ENCODE results near the gene ODF2L. TPM values are rescaled to one million over a fixed set of nuclear protein-coding genes. Genes with fewer than 3 reads are reported as not detected.
A peak's percentile ranks its signal among the peaks of the same experiment; 100 is the strongest.
"Not testable (repeated sequence)": the region's sequence is repeated elsewhere in the genome, so short reads cannot be mapped to it uniquely, and the experiment has no call there.

The ODF2L gene
- total and polyA plus RNA-seq, 4 donors = 46.7 to 74.9 (median 53.4) TPM

GRCh38 chr1:86370601-86371022 is 25.5 kb downstream of the ODF2L start:
- Histone ChIP-seq H3K36me3 (ENCODE audit: control insufficient read depth, insufficient read depth, low read length) (peaks cover 3% of the 10 kb centered on the region), H3K27ac (ENCODE audit: low read depth, low read length) (no peak overlapping the region), H3K27me3 (ENCODE audit: control insufficient read depth, insufficient read depth, low read length) (no peaks in the 10 kb centered on the region), H3K9me3 (ENCODE audit: control insufficient read depth, insufficient read depth, low read length) (no peaks in the 10 kb centered on the region), H3K4me3 (ENCODE audit: low read depth, low read length) (no peak overlapping the region), H3K4me1 (ENCODE audit: control insufficient read depth, insufficient read depth, low read length) (no peaks in the 10 kb centered on the region)
- DNase-seq (ENCODE audit: low read depth in 4 of 6, low spot score in 6 of 6) = no peak

GRCh38 chr1:86365896-86366295 is 30.2 kb downstream of the ODF2L start:
- Histone ChIP-seq H3K4me3 (ENCODE audit: low read depth, low read length) (no peak overlapping the region), H3K4me1 (ENCODE audit: control insufficient read depth, insufficient read depth, low read length) (no peaks in the 10 kb centered on the region), H3K27me3 (ENCODE audit: control insufficient read depth, insufficient read depth, low read length) (no peaks in the 10 kb centered on the region), H3K27ac (ENCODE audit: low read depth, low read length) (no peak overlapping the region), H3K9me3 (ENCODE audit: control insufficient read depth, insufficient read depth, low read length) (no peaks in the 10 kb centered on the region), H3K36me3 (ENCODE audit: control insufficient read depth, insufficient read depth, low read length) (no peaks in the 10 kb centered on the region)
- DNase-seq (ENCODE audit: low read depth in 4 of 6, low spot score in 6 of 6) = no peak
- no CpG with 5 or more reads among the region's 6 CpGs for WGBS (ENCODE audit: insufficient coverage)

GRCh38 chr1:86362807-86363206 is 33.3 kb downstream of the ODF2L start:
- WGBS (ENCODE audit: insufficient coverage) = 93% methylated on average over 1 of the region's 4 CpGs
- H3K9me3 ChIP-seq (ENCODE audit: control insufficient read depth, insufficient read depth, low read length) = no peaks in the 10 kb centered on the region
- DNase-seq (ENCODE audit: low read depth in 4 of 6, low spot score in 6 of 6) = no peak
- no peak overlapping the region for H3K27ac ChIP-seq (ENCODE audit: low read depth, low read length)
- H3K27me3 ChIP-seq (ENCODE audit: control insufficient read depth, insufficient read depth, low read length) = no peaks in the 10 kb centered on the region
- H3K36me3 ChIP-seq (ENCODE audit: control insufficient read depth, insufficient read depth, low read length) = no peaks in the 10 kb centered on the region
- H3K4me1 ChIP-seq (ENCODE audit: control insufficient read depth, insufficient read depth, low read length) = no peaks in the 10 kb centered on the region
- H3K4me3 ChIP-seq (ENCODE audit: low read depth, low read length) = no peak overlapping the region

GRCh38 chr1:86357796-86358195 is 38.3 kb downstream of the ODF2L start:
- no peaks in the 10 kb centered on the region for H3K27me3 ChIP-seq (ENCODE audit: control insufficient read depth, insufficient read depth, low read length)
- no peak for DNase-seq (ENCODE audit: low read depth in 4 of 6, low spot score in 6 of 6)
- no peaks in the 10 kb centered on the region for H3K9me3 ChIP-seq (ENCODE audit: control insufficient read depth, insufficient read depth, low read length)
- no peaks in the 10 kb centered on the region for H3K36me3 ChIP-seq (ENCODE audit: control insufficient read depth, insufficient read depth, low read length)
- 80% methylated on average over 1 of the region's 5 CpGs for WGBS (ENCODE audit: insufficient coverage)
- no peak overlapping the region for H3K4me3 ChIP-seq (ENCODE audit: low read depth, low read length)
- no peaks in the 10 kb centered on the region for H3K4me1 ChIP-seq (ENCODE audit: control insufficient read depth, insufficient read depth, low read length)
- no peak overlapping the region for H3K27ac ChIP-seq (ENCODE audit: low read depth, low read length)

GRCh38 chr1:86356247-86356646 is 39.9 kb downstream of the ODF2L start:
- H3K4me3 ChIP-seq (ENCODE audit: low read depth, low read length) = no peak overlapping the region
- no peaks in the 10 kb centered on the region for H3K27me3 ChIP-seq (ENCODE audit: control insufficient read depth, insufficient read depth, low read length)
- 85% methylated on average over 7 of the region's 10 CpGs for WGBS (ENCODE audit: insufficient coverage)
- peak in 2 of 6 donors; percentile 16 to 57 for DNase-seq (ENCODE audit: low read depth in 4 of 6, low spot score in 6 of 6)
- H3K9me3 ChIP-seq (ENCODE audit: control insufficient read depth, insufficient read depth, low read length) = no peaks in the 10 kb centered on the region
- no peaks in the 10 kb centered on the region for H3K36me3 ChIP-seq (ENCODE audit: control insufficient read depth, insufficient read depth, low read length)
- no peak overlapping the region for H3K27ac ChIP-seq (ENCODE audit: low read depth, low read length)
- no peaks in the 10 kb centered on the region for H3K4me1 ChIP-seq (ENCODE audit: control insufficient read depth, insufficient read depth, low read length)

- peak in 1 of 6 donors; percentile 32 for DNase-seq (ENCODE audit: low read depth in 4 of 6, low spot score in 6 of 6)
- no CpG with 5 or more reads among the region's 1 CpG for WGBS (ENCODE audit: insufficient coverage)
- no peaks in the 10 kb centered on the region for H3K4me1 ChIP-seq (ENCODE audit: control insufficient read depth, insufficient read depth, low read length)
Observed at GRCh38 chr1:86352086-86352485, 44.0 kb downstream of the ODF2L start.

GRCh38 chr1:86350230-86350629 is 45.9 kb downstream of the ODF2L start:
- DNase-seq (ENCODE audit: low read depth in 4 of 6, low spot score in 6 of 6); H3K4me1 ChIP-seq (ENCODE audit: control insufficient read depth, insufficient read depth, low read length); H3K4me3 ChIP-seq (ENCODE audit: low read depth, low read length); H3K27me3 ChIP-seq (ENCODE audit: control insufficient read depth, insufficient read depth, low read length); H3K36me3 ChIP-seq (ENCODE audit: control insufficient read depth, insufficient read depth, low read length); H3K9me3 ChIP-seq (ENCODE audit: control insufficient read depth, insufficient read depth, low read length); H3K27ac ChIP-seq (ENCODE audit: low read depth, low read length): not testable (repeated sequence)
- no CpG with 5 or more reads among the region's 3 CpGs for WGBS (ENCODE audit: insufficient coverage)

More at GRCh38 chr1:86352086-86352485, 44.0 kb downstream of the ODF2L start:
- H3K27me3 ChIP-seq (ENCODE audit: control insufficient read depth, insufficient read depth, low read length) = no peaks in the 10 kb centered on the region
- H3K27ac ChIP-seq (ENCODE audit: low read depth, low read length) = no peak overlapping the region
- no peak overlapping the region for H3K4me3 ChIP-seq (ENCODE audit: low read depth, low read length)
- no peaks in the 10 kb centered on the region for H3K36me3 ChIP-seq (ENCODE audit: control insufficient read depth, insufficient read depth, low read length)
- no peaks in the 10 kb centered on the region for H3K9me3 ChIP-seq (ENCODE audit: control insufficient read depth, insufficient read depth, low read length)

GRCh38 chr1:86346388-86346787 is 49.7 kb downstream of the ODF2L start:
- no peak for DNase-seq (ENCODE audit: low read depth in 4 of 6, low spot score in 6 of 6)
- Histone ChIP-seq H3K27ac (ENCODE audit: low read depth, low read length) (no peak overlapping the region), H3K36me3 (ENCODE audit: control insufficient read depth, insufficient read depth, low read length) (no peaks in the 10 kb centered on the region), H3K9me3 (ENCODE audit: control insufficient read depth, insufficient read depth, low read length) (no peaks in the 10 kb centered on the region), H3K4me1 (ENCODE audit: control insufficient read depth, insufficient read depth, low read length) (no peaks in the 10 kb centered on the region), H3K27me3 (ENCODE audit: control insufficient read depth, insufficient read depth, low read length) (no peaks in the 10 kb centered on the region), H3K4me3 (ENCODE audit: low read depth, low read length) (no peak overlapping the region)
- 100% methylated on average over 1 of the region's 1 CpG for WGBS (ENCODE audit: insufficient coverage)

GRCh38 chr1:86345042-86345441 is 51.1 kb downstream of the ODF2L start:
- DNase-seq (ENCODE audit: low read depth in 4 of 6, low spot score in 6 of 6) = no peak
- Histone ChIP-seq H3K27me3 (ENCODE audit: control insufficient read depth, insufficient read depth, low read length) (no peaks in the 10 kb centered on the region), H3K9me3 (ENCODE audit: control insufficient read depth, insufficient read depth, low read length) (no peaks in the 10 kb centered on the region), H3K4me1 (ENCODE audit: control insufficient read depth, insufficient read depth, low read length) (no peaks in the 10 kb centered on the region), H3K4me3 (ENCODE audit: low read depth, low read length) (no peak overlapping the region), H3K36me3 (ENCODE audit: control insufficient read depth, insufficient read depth, low read length) (no peaks in the 10 kb centered on the region), H3K27ac (ENCODE audit: low read depth, low read length) (no peak overlapping the region)
- no CpG with 5 or more reads among the region's 2 CpGs for WGBS (ENCODE audit: insufficient coverage)

GRCh38 chr1:86339906-86340305 is 56.2 kb downstream of the ODF2L start:
- H3K9me3 ChIP-seq (ENCODE audit: control insufficient read depth, insufficient read depth, low read length) = no peaks in the 10 kb centered on the region
- H3K36me3 ChIP-seq (ENCODE audit: control insufficient read depth, insufficient read depth, low read length) = no peaks in the 10 kb centered on the region
- no peak for DNase-seq (ENCODE audit: low read depth in 4 of 6, low spot score in 6 of 6)
- WGBS (ENCODE audit: insufficient coverage) = 82% methylated on average over 7 of the region's 7 CpGs
- H3K27me3 ChIP-seq (ENCODE audit: control insufficient read depth, insufficient read depth, low read length) = no peaks in the 10 kb centered on the region
- H3K4me1 ChIP-seq (ENCODE audit: control insufficient read depth, insufficient read depth, low read length) = no peaks in the 10 kb centered on the region
- H3K4me3 ChIP-seq (ENCODE audit: low read depth, low read length) = no peak overlapping the region
- H3K27ac ChIP-seq (ENCODE audit: low read depth, low read length) = no peak overlapping the region

Data from spinal cord (tissue), 10 donors.